Fibroblast of villous mesenchyme (primary cell): Measurements from ENCODE around the gene KRTAP23-1. TPM values are rescaled to one million over a fixed set of nuclear protein-coding genes. Genes with fewer than 3 reads are reported as not detected.

Experiments
- DNase-seq: peaks from one replicate; pipeline ENCODE4 v3.0.0-alpha.2; 2010; ENCODE audit warnings: low read depth
- H3K4me3 ChIP-seq: 2 replicates; pipeline ENCODE4 v1.5.1; 2011; ENCODE audit warnings: low read depth, mild to moderate bottlenecking, low read length
- CTCF ChIP-seq: IDR thresholded peaks from 2 replicates; pipeline ENCODE4 v1.5.1; 2012; ENCODE audit warnings: low read depth, mild to moderate bottlenecking, low read length; ENCODE audit not compliant: insufficient read depth
- small RNA-seq: library from RNA; depleted of rRNA; stranded (forward); fragments of <200 nt; gene quantifications from one replicate; pipeline ENCODE3, GENCODE V24; 2012
- total RNA-seq: library from RNA; depleted of rRNA; stranded (reverse); fragments of >200 nt; gene quantifications from 2 replicates; pipeline ENCODE4 v1.2.3, GENCODE V29; 2012

Gene KRTAP23-1
- total RNA-seq, 1 donor, result not detected

DNA sequence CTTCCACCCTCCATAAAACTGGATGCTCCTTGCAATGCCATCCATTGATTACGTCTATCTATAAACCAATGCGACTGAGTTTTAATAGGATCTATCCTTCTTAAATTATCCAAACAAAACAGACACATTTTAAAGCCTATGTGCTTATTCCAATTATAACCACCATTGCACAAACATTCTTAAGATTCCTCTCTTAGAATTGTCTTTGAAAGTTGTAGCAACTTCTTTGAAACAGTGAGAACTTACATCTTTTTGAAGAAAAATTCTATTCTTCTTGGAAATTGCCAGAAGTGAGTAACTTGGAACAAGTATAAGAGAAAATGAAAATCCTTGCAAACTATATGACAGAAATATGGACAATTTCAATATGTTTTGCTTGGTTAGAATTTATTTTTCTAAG lies 28.2 kb downstream of the KRTAP23-1 start, which contains the start of gene KRTAP26-1:
TSS of gene KRTAP26-1 (minus strand) at position 101 of the 400 bp plus-strand sequence. CDS start 280 bp downstream, outside the sequence.
- no peak for TF ChIP-seq CTCF
- no peak for DNase-seq
- no peak within 1 kb of the TSS for H3K4me3 ChIP-seq

- no peak for TF ChIP-seq CTCF
- no peak for DNase-seq
- no peak overlapping the region for H3K4me3 ChIP-seq
Measured at GRCh38 chr21:30315701-30316100, 32.7 kb downstream of the KRTAP23-1 start.

DNA sequence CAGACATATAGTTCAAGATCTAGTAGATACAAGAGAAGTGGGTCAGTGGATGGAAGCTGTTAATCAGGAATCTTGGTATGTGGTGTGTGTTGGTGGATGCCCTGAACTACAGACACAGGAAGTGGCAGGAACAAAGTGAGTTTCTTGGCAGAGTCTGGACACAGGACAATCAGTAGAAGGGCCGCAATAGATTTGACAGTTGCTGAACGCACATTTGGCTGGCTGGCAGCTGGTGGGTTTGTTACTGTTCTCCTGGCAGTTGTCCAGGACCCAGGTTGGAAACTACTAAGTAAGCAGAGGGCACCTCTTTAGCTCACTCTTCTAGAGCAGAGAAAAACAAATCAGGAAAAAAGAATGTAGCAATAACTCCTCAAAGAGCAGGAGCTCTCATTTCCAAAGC lies 41.5 kb downstream of the KRTAP23-1 start:
- TF ChIP-seq CTCF, result no peak
- H3K4me3 ChIP-seq, result no peak overlapping the region

GRCh38 chr21:30305136-30305535 lies 43.3 kb downstream of the KRTAP23-1 start:
- H3K4me3 ChIP-seq, result no peak overlapping the region
- no peak for TF ChIP-seq CTCF
- DNase-seq, result no peak

More for the DNA sequence above, 41.5 kb downstream of the KRTAP23-1 start:
- DNase-seq, result no peak

Small RNAs within 50 kb of the gene (small RNA-seq; reads per million reads assigned to genes)
- gene KRTAP23-1 (not detected), gene MIR4327 (not detected)

Other genes with a start within 250 kb of the KRTAP23-1 start
- not detected in 2 replicates for gene CLDN17, start 181.8 kb downstream of the KRTAP23-1 start, total RNA-seq
- not detected in 2 replicates for gene CLDN8, start 132.5 kb downstream of the KRTAP23-1 start, total RNA-seq
- not detected in 2 replicates for gene KRTAP24-1, start 65.7 kb downstream of the KRTAP23-1 start, total RNA-seq
- gene KRTAP25-1, start 59.1 kb downstream of the KRTAP23-1 start, total RNA-seq, result not detected in 2 replicates
- not detected in 2 replicates for gene KRTAP26-1, start 28.3 kb downstream of the KRTAP23-1 start, total RNA-seq
- gene KRTAP27-1, start 10.9 kb downstream of the KRTAP23-1 start, total RNA-seq, result not detected in 2 replicates
- not detected in 2 replicates for gene KRTAP13-2, start 23.7 kb upstream of the KRTAP23-1 start, total RNA-seq
- gene KRTAP13-1, start 47.4 kb upstream of the KRTAP23-1 start, total RNA-seq, result not detected in 2 replicates
- not detected in 2 replicates for gene KRTAP13-3, start 77.3 kb upstream of the KRTAP23-1 start, total RNA-seq
- not detected in 2 replicates for gene KRTAP13-4, start 81.6 kb upstream of the KRTAP23-1 start, total RNA-seq
- not detected in 2 replicates for gene KRTAP15-1, start 91.7 kb upstream of the KRTAP23-1 start, total RNA-seq
- not detected in 2 replicates for gene KRTAP19-1, start 131.8 kb upstream of the KRTAP23-1 start, total RNA-seq
- not detected in 2 replicates for gene KRTAP19-2, start 138.8 kb upstream of the KRTAP23-1 start, total RNA-seq
- gene KRTAP19-3, start 143.4 kb upstream of the KRTAP23-1 start, total RNA-seq, result not detected in 2 replicates
- gene KRTAP19-4, start 148.6 kb upstream of the KRTAP23-1 start, total RNA-seq, result not detected in 2 replicates
- gene KRTAP19-5, start 153.5 kb upstream of the KRTAP23-1 start, total RNA-seq, result not detected in 2 replicates
- not detected in 2 replicates for gene KRTAP19-6, start 193.3 kb upstream of the KRTAP23-1 start, total RNA-seq
- not detected in 2 replicates for gene KRTAP19-7, start 212.7 kb upstream of the KRTAP23-1 start, total RNA-seq
- not detected in 2 replicates for gene KRTAP22-2, start 241.8 kb upstream of the KRTAP23-1 start, total RNA-seq
- not detected in 2 replicates for gene KRTAP6-3, start 243.8 kb upstream of the KRTAP23-1 start, total RNA-seq